NCI-H2107 treated with DMSO at 0.1 percent for 48 hours (cell line): ENCODE measurements around the gene IQCM.

Experiments
- DNase-seq: peaks from one replicate; lab custom pipeline; 2025; ENCODE audit not compliant: unreplicated experiment; lab: John Stamatoyannopoulos, UW

The IQCM gene

GRCh38 chr4:149784018-149784417 is 31.6 kb downstream of the IQCM start:
- no peak for DNase-seq

DNA sequence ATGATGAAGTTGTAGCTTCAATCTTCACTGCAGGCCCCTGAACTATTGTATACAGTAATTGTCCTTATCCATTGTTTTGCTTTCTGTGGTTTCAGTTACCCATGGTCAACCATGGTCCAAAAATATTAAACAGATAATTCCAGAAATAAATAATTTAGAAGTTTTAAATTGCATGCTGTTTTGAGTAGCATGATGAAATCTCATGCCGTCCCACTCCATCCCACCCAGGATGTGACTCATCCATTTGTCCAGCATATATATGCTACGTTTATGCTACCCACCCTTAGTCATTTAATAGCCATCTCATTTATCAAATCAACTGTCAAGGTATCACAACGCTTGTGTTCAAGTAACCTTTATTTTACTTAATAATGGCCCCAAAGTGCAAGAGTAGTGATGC is 34.5 kb downstream of the IQCM start:
- DNase-seq, result no peak

GRCh38 chr4:149768477-149768876 is 47.2 kb downstream of the IQCM start:
- DNase-seq, result no peak

GRCh38 chr4:149766135-149766534 is 49.5 kb downstream of the IQCM start:
- DNase-seq, result no peak

GRCh38 chr4:149765630-149766029 is 50.0 kb downstream of the IQCM start:
- no peak for DNase-seq

GRCh38 chr4:149755969-149756368 is 59.7 kb downstream of the IQCM start:
- DNase-seq, result no peak

- DNase-seq, result no peak
Observed at GRCh38 chr4:149754526-149754925, 61.1 kb downstream of the IQCM start.

- DNase-seq, result no peak
Observed at GRCh38 chr4:149752729-149753128, 62.9 kb downstream of the IQCM start.

GRCh38 chr4:149751174-149751573 is 64.5 kb downstream of the IQCM start:
- no peak for DNase-seq

DNA sequence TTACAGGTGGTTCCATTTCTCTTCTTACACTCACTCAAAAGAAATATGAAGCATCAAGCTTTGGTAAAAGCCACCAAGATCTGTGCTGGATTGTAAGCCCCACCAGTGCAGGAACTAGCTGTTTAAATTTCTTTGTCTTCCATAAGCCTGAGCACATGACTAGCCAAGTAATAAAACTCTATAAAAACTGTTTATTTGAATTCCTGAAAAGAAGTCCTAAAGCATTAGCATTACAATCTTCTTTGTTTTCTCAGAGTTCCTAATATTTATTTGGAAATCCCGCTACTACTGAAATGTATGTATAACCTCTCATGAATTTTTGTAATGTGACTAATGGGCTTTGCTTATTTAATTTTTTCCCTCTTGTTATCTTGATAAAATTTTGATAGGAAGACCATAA is 65.9 kb downstream of the IQCM start:
- DNase-seq, result no peak

GRCh38 chr4:149747646-149748045 is 68.0 kb downstream of the IQCM start:
- no peak for DNase-seq

DNA sequence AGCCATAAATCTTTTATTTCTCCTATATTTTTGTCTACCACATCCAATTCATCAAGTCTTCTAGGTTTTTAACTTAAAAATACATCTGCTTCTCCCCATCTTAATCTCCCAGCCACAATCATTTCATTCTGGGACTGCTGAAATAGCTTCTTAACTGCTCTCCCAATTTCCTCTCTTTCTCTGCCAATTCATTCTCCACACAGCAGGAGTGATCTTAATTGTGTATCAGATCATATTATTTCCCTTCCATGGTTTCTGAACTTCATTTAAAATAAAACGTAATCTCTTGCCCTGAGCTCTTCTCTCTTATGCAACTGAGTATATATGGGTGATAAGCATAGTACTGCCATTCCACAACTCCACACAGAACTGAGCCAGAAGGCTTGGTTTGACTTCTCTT is 69.4 kb downstream of the IQCM start:
- no peak for DNase-seq

GRCh38 chr4:149741186-149741831 is 74.3 kb downstream of the IQCM start:
- no peak for DNase-seq

GRCh38 chr4:149738156-149738555 is 77.5 kb downstream of the IQCM start:
- no peak for DNase-seq

- DNase-seq, result no peak
Observed at GRCh38 chr4:149735796-149736195, 79.8 kb downstream of the IQCM start.

DNA sequence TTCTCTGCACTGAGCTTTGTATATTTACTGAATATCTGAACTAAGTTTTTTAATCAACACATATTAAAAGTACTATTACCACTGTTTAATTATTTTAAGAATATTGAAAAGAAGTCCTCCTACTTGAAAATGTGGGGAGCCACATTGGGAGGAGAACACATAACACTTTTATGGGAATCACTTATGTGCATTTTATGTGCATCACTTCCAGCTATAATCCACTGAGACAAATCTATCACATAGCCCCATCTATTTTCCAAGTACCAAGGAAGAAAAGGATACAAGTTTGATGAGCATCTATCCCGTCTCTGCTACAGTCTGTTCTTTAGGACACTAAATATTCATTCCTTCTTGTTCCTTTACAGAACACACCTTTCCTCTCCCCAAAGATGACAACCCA is 87.2 kb downstream of the IQCM start:
- no peak for DNase-seq

GRCh38 chr4:149727663-149728062 is 88.0 kb downstream of the IQCM start:
- no peak for DNase-seq

DNA sequence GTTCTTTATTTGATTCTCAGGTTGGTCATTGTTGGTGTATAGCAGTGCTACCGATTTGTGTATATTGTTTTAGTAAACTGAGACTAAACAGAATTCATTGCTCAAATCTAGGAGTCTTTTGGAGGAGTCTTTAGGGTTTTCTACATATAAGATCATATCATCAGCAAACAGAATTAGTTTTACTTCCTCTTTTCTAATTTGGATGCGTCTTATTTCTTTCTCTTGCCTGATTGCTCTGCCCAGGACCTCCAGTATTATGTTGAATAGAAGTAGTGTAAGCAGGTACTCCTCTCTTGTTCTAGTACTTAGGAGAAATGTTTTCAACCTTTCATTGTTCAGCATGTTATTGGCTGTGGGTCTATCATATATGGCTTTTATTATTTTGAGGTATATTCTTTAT is 92.6 kb downstream of the IQCM start:
- no peak for DNase-seq

DNA sequence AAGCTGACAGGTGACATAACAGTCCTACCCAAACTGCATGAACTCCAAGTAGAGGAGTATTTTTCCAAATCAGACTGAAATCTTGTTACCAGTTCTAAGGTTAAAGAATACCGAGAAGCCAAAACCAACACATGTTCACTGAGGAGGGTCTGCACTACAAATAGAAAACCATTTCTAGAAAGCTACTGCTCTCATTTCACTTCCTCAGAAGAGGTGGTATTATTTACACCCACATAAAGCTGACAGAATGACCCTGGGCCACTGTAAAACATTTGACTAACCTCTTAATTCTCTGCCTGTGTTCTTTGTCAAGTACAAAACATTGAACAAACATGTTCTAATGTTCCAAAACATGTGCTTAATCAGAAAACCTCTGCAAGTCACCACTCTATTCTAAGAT is 95.8 kb downstream of the IQCM start:
- DNase-seq, result no peak

- DNase-seq, result no peak
Observed at GRCh38 chr4:149719357-149719756, 96.3 kb downstream of the IQCM start.

GRCh38 chr4:149718500-149718899 is 97.1 kb downstream of the IQCM start:
- DNase-seq, result no peak

- no peak for DNase-seq
Observed at GRCh38 chr4:149716728-149717127, 98.9 kb downstream of the IQCM start.

DNA sequence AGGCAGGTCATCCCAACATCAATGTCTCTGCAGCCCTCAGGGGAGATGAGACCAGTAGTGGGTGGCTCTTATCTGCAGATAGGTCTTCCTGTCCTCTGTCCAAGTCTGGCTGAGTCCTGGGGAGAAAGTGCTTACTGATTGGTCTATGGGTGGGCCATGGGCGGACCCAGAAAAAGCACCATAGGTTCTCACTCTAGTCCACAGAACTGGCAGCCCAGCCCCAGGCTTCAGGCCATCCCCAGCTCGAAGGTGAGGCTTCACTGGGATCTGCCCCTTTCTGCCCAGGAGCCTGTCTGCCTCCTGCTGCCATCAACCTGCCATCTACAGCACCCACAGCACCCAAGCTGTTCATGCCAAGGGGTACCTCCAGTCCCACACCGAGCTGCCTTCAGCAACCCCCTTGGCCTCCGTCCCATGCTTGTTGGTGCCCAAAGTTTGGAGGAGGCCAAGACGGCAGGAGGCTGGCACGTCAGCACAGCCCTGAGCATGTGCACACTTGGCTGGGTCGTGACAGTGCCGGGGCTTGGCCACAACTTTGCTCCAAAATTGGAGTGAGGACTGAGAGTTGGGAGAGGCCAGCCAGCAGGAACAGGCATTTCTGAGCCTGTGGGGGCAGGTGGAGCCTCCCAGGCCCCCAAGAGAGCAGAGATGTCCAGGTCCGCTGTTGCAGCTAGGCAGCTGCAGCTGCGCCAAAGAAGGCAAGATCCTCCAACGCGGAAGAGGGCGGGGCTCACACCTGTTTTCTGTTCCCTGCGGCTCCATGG is 99.6 kb downstream of the IQCM start:
- DNase-seq, result no peak
